ENCODE results near the gene TTI1.

Gene TTI1

DNA sequence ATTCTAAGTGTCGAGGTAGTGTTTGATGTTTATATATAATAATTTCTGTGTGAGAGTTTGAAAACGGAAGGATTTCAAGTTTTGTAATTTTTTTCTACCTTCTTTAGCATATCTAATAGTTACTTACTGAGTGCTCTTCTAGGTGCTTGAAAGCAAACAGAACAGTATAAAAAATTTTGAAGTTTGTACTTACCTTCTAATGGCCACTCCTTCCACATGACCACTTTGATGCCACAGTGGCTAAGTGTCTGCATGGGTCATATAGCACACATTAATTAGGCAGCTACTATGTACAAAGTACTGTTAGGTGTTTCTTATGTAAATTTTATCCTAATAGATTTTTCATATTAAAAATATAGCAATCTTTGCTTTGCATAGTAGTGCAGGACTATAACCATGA, 21.4 kb upstream of the TTI1 start:
- no peak for DNase-seq (ENCODE audit: low read depth)

DNA sequence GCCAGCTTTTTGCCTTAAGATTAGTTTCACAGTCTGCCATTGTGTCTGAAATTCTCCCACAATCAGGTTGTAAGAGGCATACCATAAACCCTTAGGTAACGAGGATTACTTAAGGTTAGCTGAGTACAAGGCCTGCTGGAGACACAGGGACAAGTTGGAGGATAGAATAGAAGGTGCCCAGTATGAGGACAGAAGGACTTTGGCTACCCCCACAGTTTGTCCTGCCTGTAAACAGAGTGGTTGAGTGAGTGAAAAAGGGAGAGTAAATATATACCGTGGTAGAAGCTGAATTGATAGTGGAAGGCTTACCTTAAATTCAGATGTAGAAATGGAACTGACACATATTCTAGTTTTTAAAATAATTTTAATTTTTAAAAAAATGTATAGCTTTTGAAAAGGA, 19.6 kb upstream of the TTI1 start:
- DNase-seq (ENCODE audit: low read depth): no peak

DNA sequence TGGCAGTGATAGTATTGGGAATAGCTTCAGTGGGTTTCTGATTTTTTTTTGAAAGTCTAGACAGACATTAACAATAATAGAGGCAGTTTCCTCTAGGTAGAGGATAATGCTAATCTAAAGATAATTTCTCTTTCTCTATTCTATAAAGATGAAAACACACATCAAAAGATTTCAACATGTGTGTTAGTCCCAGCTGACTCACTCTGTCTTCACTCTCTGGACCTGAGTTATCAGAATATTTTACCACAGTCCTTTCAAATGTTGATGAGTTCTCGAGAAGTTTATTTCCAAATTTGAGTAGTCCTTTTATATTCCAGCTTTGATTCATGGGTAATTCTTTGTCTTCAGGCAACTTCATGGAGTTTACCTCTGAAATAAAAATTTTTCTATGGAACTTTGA, 17.4 kb upstream of the TTI1 start:
- no peak for DNase-seq (ENCODE audit: low read depth)

DNA sequence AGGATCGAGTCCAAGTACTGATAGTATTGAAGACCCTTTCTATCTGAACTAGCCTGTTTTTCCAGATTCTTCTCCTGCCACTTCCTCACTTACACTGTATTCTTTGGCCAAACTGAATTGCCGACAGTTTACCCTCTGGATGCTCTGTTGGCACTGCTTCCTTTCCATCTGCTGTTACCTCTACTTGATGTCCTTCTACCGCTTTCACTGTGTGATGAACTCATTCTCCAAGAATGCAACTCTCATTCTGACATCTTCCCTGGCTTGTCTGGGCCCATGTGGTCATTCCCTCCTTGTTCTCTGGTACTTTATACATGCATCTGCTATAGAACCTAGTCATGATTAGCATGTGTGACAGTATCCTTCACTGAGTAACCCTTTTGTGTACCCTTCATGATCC, 16.5 kb upstream of the TTI1 start:
- DNase-seq (ENCODE audit: low read depth): no peak

DNA sequence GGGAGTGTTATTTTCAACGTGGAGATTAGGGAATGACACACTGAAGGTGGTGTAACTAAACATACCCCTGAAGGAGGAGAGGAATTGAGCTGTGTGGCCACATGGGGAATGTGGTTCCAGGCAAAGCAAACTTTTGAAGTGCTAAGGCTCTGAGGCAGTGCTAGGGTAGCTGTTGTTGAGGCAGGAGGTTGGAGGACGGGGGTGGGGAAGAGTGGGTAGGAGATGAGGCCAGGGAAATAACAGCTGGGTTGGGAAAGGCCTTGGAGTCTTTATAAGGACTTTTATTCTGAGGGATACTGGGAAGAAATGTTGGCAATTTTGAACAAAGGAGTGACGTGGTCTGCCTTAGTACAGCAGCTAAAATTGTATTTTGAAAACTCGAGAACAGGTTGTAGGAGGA, 13.3 kb upstream of the TTI1 start:
- DNase-seq (ENCODE audit: low read depth): no peak

DNA sequence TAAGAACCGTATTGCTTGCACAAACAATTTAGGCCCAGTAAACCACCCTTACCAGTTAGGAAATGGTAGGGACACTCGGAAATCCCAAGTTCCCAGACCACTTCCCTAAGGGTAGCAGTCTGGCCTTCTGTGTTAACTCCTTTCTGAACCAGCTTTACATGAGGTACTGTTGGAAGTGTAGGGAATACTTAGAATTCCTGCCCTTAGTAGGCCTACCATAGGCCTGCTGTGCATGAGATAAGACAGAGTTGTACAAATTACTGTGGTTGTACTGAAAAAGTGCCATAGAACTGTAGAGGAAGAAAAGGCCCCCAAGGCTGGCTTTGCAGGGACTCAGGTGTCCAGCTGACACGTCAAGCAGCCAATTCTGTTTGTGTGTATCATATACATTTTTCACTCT, 11.4 kb upstream of the TTI1 start:
- DNase-seq (ENCODE audit: low read depth): no peak

DNA sequence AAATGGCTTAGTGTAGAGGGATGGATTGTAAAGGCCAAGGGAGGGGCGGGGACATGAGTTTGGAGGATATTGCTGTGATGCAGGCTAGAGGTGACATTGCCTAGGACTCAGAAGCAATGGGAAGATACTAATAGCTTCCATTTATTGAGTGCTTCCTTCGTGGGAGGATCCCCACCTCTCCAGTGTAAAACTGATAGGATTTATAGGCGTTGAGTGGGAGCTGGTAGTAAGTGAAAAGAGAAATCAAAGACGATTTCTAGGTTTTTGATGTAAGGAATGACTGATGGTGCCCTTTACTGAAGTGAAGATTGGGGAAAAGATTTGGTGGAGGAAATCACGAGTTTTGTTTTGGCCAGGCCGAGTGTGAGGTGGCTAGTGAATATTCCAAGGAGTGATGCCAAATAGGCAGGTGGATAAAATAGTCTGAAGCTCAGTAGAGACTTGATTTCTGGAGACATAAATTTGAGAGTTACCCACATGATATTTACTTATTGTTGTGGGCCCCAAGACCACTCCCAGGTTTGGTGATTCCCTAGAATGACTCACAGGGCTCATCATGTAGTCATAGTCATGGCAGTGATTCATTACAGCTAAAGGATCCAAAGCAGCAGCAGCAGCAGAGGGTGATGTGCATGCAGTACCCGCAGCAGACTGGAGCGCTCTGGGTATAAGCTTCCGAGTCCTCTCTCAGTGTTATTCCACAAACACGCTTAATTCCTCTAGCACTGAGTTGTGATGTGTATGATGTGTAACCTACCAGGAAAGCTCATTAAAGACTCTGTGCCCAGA, 10.4 kb upstream of the TTI1 start:
- no peak for DNase-seq (ENCODE audit: low read depth)

DNA sequence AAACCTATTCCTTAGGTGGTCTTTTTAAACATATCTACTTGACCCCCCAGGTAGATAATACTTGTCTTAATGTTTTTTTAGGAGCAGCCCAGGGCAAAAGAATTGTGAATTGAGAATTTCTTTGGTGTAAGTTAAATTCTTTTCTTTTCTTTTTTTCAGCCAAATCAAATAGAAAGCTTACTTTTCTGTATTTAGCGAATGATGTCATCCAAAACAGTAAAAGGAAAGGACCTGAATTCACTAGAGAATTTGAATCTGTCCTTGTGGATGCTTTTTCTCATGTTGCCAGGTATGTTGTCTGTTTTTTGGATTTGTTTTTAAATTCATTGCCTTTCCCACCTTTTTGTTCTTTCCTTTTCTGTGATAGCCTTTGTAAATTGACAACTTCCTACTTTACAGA, 7.0 kb upstream of the TTI1 start:
- no peak for DNase-seq (ENCODE audit: low read depth)

DNA sequence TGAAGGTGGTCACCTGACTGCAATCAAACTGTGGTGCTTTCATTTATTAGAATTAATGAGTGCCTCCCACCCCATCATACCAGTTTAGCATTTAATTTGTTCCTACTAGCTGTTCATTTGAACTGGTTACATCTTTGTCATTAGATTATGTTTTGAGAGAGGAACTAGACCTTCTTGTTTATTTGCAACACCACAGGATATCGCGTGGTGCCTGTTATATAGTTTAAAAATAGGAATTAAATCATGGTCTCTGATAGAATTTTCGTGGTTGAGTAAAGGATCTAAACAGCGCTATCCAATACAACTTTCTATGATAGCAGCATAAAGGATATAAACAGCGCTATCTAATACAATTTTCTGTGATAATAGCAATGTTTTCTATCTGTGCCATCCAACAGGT, 3.1 kb upstream of the TTI1 start:
- DNase-seq (ENCODE audit: low read depth): no peak

DNA sequence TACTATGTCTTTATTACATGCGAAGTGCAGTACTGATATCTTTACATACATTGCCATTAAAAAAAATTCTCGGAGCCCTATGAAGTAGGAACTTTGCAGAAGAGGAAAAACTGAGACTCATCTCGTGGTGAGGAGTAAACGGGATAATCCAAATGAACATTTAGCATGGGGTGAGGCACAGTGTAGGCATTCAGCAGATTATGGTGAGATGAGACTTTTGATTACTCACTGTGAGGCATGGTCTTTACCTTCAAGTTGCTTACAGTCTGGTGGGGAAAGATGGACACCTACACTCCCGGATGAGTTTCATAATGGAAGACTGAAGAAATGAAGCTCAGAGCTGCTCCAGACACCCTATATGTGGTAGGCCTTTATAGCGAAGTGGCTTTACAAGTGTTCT, 1.7 kb upstream of the TTI1 start:
- no peak for DNase-seq (ENCODE audit: low read depth)

DNA sequence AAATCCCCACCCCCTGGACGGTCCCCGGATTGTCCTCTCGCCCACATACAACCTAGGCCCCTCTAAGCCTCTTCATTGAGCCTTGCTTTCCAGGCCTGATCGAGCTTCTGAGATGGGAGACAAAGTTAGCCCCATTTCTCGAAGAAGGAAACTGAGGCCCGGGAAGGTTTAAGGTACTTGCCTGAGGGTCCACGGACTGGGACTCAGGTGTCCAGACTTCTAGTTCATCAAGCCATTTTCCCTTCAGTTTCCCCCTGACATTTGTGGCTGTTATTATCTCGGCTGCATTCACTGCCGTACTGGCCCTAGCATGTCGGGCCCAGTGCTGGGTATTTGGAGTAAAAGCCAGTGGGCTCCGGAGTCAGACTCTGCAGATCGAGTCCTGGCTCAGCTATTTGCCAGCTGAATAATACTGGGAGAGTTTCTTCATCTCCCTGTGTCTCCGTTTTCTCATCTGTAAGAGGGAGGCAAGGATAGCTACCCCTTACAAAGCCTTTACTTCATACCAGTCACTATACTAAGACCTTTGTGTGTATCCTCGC, 923 bp upstream of the TTI1 start:
- no peak for DNase-seq (ENCODE audit: low read depth)

DNA sequence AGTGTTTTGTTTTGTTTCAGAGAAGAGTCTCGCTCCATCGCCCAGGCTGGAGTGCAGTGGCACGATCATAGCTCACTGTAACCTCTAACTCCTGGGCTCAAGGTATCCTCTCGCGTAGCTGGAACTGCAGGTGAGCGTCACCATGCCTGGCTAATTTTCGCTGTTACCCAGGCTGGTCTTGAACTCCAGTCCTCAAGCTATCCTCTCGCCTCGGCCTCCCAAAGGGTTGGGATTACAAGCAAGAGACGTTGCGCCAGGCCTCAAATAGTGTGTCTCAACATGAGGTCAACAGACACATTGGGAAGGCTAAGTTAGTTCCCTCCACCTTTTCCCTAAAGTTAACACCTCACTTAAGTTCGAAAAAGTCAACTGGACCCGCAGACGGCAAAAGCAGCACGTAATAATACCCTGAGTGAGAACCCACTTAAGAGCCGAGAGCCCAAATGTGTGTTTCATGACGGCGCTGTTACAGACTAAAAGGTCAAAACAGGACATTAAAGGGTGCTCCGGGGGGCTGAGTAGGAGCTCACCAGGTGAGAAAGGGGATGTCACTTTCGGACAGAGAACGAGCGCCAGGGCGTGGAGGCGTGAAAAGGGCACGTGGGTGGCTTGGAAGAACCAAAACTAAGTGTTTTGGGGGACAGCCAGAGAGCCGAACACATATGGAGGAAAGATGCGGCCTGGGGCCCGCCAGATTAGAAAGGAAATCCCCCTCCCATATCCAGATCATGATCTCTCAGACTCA, 499 bp downstream of the TTI1 start:
- no peak for DNase-seq (ENCODE audit: low read depth)

DNA sequence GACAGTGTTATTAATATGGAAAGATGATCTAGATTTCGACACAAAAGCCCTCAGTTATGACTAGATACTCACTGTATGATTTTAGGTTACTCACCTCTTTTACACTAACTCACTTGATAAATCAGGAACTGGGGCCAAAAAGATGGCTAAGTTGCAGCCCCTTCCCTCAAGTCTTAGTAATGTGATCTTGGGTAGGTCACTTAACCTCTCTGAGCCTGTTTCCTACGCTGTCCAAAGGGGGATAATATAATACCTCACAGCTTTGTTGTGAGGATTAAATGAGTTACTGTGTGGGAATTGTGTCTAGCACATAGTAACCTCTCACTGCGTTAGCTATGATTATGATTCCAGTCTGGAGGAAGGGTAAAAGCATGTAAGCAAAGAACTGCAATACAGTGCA, 1.3 kb downstream of the TTI1 start:
- DNase-seq (ENCODE audit: low read depth): no peak

DNA sequence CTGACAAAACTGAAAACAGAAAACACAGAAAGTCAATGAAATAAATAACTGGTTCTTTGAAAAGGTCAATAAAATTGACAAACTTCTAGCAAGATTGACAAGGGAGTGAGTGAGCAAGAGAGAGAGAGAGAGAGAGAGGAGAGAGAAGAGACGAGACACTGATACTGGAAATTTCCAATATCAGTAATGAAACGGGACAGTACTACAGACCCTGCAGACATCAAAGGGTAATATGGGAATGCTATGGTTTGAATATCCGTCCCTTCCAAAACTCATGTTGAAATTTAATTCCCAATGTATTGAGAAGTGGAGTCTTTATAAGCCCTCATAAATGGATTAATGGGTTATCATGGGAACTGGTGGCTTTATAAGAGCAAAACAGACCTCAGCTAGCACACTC, 3.8 kb downstream of the TTI1 start:
- DNase-seq (ENCODE audit: low read depth): no peak

DNA sequence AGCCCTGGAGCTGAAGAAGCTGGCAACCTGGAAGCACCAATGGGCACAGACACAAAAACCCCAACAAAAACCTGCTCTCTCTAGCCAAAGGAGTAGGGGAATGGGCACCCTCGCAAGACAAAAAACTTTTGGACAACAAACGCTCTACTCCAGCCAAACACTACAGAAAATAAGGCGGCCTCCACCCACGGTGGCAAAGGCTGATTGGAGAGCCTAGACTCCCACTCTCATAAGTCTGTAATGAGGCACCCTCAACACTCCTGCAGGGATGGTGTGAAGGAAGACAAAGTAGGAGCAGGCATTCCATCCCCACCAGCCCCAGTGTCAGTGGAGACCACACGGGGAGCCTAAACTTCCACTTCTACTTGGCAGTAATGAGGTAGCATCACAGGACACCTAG, 8.8 kb downstream of the TTI1 start:
- DNase-seq (ENCODE audit: low read depth): no peak

DNA sequence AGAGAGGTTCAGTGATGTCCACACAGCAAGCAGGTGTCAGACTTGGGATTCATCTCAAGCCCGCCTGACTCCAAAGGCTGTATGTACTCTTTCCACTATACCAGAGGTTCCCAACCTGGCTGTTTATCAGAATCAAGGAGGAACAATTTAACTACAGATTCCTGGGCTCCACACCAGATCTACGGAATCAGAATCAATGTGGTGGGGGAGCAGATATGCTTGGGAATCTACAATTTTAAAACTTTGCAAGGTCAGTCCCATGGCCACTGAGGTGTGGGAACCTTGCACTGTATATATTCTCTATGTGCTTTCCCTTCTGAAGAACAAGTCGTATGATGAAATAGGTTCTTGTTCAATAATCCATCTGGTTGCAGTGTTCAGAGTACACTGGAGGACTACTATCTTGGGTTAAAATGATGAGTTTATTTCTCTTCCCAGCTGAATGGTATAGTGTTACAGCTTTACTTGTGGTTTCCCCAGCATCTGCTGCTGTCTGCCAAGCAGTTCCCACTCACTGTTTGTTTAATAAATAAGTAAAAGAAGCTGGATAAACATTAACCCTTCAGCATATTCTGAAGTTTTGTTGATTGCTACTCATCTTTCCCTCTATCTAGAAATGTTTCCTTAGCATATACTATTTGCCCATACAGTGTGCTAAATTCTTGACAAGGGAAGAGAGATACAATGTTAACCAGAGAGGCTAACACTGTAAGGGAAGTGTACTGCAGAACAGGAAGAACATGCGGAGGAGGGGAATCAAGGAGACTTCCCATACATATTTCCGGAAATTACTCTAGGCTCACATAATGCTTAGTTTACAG, 9.9 kb downstream of the TTI1 start:
- DNase-seq (ENCODE audit: low read depth): no peak

DNA sequence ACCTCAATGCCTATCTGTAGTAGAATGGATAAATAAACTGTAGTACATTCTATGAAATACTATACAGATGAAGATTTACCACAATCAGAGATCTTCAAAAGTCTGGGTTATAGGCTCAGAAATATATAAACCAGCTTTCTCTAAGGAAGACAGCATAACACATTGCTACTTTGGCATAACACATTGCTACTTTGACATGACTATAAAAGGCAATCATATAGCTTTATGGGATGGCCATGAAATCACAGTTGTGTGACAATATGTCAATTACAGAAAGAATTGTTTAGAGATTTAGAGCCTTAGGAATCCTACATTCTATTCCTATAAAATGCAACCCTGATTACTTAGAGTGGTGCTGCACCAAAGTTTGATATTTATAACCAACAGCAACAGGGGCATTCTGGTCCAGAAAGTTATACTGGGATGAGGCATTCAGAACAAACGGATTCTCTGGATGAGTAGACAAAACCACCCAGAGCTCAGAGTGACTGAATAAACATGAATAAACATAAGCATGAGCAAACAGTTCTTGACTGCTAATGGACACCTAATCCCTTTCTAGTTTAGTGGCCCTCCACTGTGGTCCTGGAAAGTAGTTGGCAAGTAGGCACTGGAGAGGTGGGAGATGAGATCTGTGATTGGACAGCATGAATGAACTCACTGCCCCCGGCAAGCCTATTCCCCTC, 12.0 kb downstream of the TTI1 start:
- DNase-seq (ENCODE audit: low read depth): no peak

DNA sequence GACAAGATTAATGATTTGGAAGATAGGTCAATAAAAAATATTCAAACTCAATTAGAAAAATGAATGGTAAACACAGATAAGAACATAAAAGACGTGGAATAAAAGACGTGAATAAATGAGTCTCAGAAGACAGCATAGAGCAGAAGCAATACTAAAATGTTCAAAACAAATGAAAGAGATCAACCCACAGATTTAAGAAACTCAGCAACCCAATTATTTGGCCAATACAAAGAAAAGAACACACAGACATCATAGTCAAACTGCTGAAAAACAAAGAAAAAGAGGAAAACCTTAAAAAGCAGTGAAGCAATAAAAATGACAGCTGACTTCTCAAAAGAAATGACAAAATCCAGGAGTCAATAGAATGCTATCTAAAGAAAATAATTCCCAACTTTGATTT, 14.9 kb downstream of the TTI1 start:
- no peak for DNase-seq (ENCODE audit: low read depth)

DNA sequence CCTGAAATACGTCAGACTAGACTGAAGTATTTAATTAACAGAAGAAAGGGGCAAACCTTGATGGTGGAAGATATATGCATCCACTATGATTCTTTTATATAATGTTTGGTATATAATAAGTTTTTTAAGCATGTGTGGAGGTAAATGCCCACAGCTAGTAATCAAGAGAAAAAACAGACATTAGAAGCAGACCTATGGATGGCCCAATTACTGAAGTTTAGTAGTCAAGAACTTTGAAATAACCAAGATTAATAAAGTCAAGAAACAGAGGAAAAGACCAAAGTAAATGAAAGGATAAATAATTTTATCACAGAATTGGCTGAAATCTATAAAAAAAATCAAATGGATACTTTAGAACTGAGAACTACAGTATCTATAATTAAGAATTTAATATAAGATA, 15.3 kb downstream of the TTI1 start:
- no peak for DNase-seq (ENCODE audit: low read depth)

DNA sequence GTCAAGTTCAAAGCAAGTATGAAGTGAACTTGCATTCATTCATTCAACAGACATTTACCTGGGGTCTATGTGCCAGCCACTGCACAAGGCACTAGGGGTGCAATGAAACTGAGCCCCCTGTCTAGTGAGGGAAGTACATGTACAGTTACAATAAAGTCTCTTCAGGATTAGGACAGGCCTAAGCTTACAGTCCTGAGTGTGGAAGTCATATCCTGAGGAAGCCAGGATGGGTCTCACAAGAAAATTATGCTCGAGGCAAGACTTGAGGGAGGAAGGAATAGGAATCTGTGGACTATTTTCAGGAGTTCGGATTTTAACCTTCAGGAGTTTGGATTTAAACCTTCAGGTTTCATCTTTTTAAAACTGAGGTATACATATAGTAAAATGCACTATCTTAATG, 19.4 kb downstream of the TTI1 start:
- DNase-seq (ENCODE audit: low read depth): no peak

DNA sequence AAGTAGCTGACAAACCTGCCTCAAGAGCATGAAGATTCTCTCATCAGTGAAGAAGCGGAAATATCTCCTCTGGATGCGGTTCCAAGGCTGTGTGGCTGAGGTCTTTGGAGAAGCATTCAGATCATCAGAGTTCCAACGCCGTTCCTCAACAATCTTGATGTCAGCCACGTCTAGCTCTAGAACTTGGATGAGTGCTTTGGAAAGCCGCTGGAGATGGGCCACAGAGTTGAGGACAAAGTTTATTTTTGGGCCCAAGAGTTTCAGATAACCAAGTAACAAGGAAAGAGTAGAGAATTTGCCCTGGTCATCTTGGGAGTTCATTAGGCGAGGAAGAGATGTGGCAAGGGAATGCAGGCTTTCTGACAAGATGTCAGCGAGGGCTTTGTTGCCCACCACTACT, 20.9 kb downstream of the TTI1 start:
- DNase-seq (ENCODE audit: low read depth): no peak

DNA sequence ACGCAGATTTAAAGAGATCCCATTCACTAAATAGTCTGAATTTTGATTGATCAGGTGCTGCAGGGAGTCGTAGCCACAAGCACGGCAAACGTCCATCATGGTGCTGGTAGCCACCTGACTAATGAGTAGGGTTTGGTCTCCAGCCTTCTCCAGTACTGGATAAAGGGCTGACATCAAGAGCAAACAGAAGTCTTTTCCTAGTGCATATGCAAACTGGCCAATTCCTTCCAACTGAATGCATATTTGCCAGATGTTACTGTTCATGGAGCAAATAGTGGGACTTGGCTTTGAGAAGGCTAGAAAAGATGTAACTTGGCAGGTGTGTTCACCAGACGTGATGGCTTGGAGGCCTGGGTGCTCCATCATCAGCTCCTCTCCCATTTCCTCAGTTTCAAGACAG, 21.6 kb downstream of the TTI1 start:
- no peak for DNase-seq (ENCODE audit: low read depth)

All from CMK (cell line).